Keratinocyte (primary cell): ENCODE measurements around the gene GSPT1. TPM values are rescaled to one million over a fixed set of nuclear protein-coding genes. Genes with fewer than 3 reads are reported as not detected.

Experiments
- DNase-seq: peaks from one replicate; pipeline ENCODE4 v3.0.0-alpha.2; 2011; ENCODE audit warnings: low read depth, missing footprints, low spot score
- FAIRE-seq: peaks from 2 replicates; lab custom pipeline; 2011; peaks lifted over from hg19 to GRCh38; lab: Jason Lieb, UNC
- H2AFZ ChIP-seq: 2 replicates; pipeline ENCODE4 v1.6.0; 2012; ENCODE audit warnings: low read length, control low read depth, inconsistent platforms; ENCODE audit not compliant: control insufficient read depth
- H3K27ac ChIP-seq: 2 replicates; pipeline ENCODE4 v1.5.1; 2011; ENCODE audit warnings: low read length; ENCODE audit not compliant: control insufficient read depth, insufficient read depth
- H3K27me3 ChIP-seq: 3 replicates; pipeline ENCODE4 v1.6.0; 2011; ENCODE audit warnings: low read length; ENCODE audit not compliant: control insufficient read depth, insufficient read depth; ENCODE audit errors: extremely low read depth
- H3K36me3 ChIP-seq, 2 experiments: 2 replicates in 1 of 2; 3 replicates in 1 of 2; pipeline ENCODE4 v1.5.1; 2011; ENCODE audit warnings: low read length in 2 of 2, mild to moderate bottlenecking in 1 of 2; ENCODE audit not compliant: control insufficient read depth in 2 of 2, insufficient read depth in 2 of 2; ENCODE audit errors: extremely low read depth in 1 of 2
- H3K4me1 ChIP-seq: 3 replicates; pipeline ENCODE4 v1.5.1; 2011; ENCODE audit warnings: low read length; ENCODE audit not compliant: control insufficient read depth, insufficient read depth; ENCODE audit errors: extremely low read depth
- H3K4me2 ChIP-seq: 3 replicates; pipeline ENCODE4 v1.6.0; 2011; ENCODE audit warnings: low read depth, low read length; ENCODE audit not compliant: control insufficient read depth, insufficient read depth; ENCODE audit errors: extremely low read depth
- H3K4me3 ChIP-seq, 3 experiments: fragments of 200-600 bp in 1 of 3; sonication (generic) in 1 of 3; 2 replicates in 2 of 3; 3 replicates in 1 of 3; pipeline ENCODE4 v1.5.1; 2011 to 2016; ENCODE audit warnings: low read length in 3 of 3, mild to moderate bottlenecking in 3 of 3, control low read depth in 2 of 3, inconsistent platforms in 1 of 3, low read depth in 1 of 3, mixed read lengths in 1 of 3, mixed run types in 1 of 3, moderate library complexity in 1 of 3; ENCODE audit not compliant: control insufficient read depth in 2 of 3, insufficient read depth in 2 of 3; ENCODE audit errors: extremely low read depth in 1 of 3
- H3K79me2 ChIP-seq: 2 replicates; pipeline ENCODE4 v1.6.0; 2012; ENCODE audit warnings: low read length; ENCODE audit not compliant: control insufficient read depth, insufficient read depth
- H3K9ac ChIP-seq: 3 replicates; pipeline ENCODE4 v1.6.0; 2011; ENCODE audit warnings: low read length; ENCODE audit not compliant: control insufficient read depth, insufficient read depth; ENCODE audit errors: extremely low read depth
- H3K9me1 ChIP-seq: 3 replicates; pipeline ENCODE4 v1.6.0; 2011; ENCODE audit warnings: low read length; ENCODE audit not compliant: control insufficient read depth, insufficient read depth; ENCODE audit errors: extremely low read depth
- H3K9me3 ChIP-seq: 2 replicates; pipeline ENCODE4 v1.5.1; 2012; ENCODE audit warnings: low read depth, low read length; ENCODE audit not compliant: control insufficient read depth
- H4K20me1 ChIP-seq: 3 replicates; pipeline ENCODE4 v1.6.0; 2011; ENCODE audit warnings: low read length; ENCODE audit not compliant: control insufficient read depth, insufficient read depth; ENCODE audit errors: extremely low read depth
- EZH2 ChIP-seq: IDR thresholded peaks from one replicate; pipeline ENCODE4 v1.6.1; 2012; ENCODE audit warnings: inconsistent platforms, mild to moderate bottlenecking, low read length, moderate library complexity
- dilution Hi-C: fragments of 300-500 bp; cut with MboI; formaldehyde crosslinking; loops from one replicate; pipeline ENCODE4 v1.7.0; 2020; ENCODE audit warnings: low sequenced_read_pairs; ENCODE audit not compliant: extremely low pct_ligation_motif_present
- polyA plus RNA-seq, 5 experiments: library from polyadenylated mRNA; depleted of rRNA in 3 of 5; stranded (reverse) in 3 of 5; stranded (forward) in 1 of 5; unstranded in 1 of 5; fragments of >200 nt; gene quantifications; 1 replicate in 1 of 5; 2 replicates in 3 of 5; 3 replicates in 1 of 5; pipeline versions ENCODE4 v1.2.1 to v1.2.3, GENCODE V29; 2011 to 2012; ENCODE audit warnings: missing spikeins in 2 of 5, low read depth in 1 of 5, low replicate concordance in 1 of 5
- TF ChIP-seq, protein P1 (sequence below), 3 experiments: IDR thresholded peaks in 1 of 3; conservative IDR thresholded peaks in 1 of 3; optimal IDR thresholded peaks in 1 of 3; 2 replicates in 2 of 3; 3 replicates in 1 of 3; pipeline versions ENCODE3 to v1.5.1; 2011; ENCODE audit warnings: low read length in 3 of 3, mild to moderate bottlenecking in 3 of 3, moderate library complexity in 2 of 3, control low read depth in 1 of 3, inconsistent platforms in 1 of 3; ENCODE audit not compliant: insufficient read depth in 2 of 3; ENCODE audit errors: extremely low read depth in 1 of 3

GSPT1 gene
- polyA plus RNA-seq, 1 donor (not counting 4 experiments of a cell fraction or from before 2014, with no cell fraction given) = 163 TPM

DNA sequence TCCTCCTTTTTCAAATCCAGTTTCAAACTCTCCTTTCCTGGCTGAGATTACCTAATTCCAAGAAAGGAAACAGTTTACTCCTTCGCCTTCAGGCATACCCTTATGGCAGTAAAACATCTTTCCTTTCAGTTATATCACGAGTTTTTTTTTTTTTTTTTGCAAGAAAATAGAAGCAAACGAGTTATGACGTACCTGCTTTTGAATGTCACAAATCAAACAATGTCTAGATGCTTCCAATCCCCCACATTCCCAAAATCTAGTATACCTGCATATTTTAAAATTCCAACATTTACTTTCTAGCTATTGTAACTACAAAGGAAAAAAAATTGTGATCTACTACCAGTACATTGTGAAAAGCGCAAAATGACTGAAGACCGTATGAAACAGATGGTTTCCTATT is 28.9 kb downstream of the GSPT1 start:
- no peak overlapping the region for H3K4me2 ChIP-seq
- H3K4me3 ChIP-seq = no peak overlapping the region
- no peak for TF ChIP-seq EZH2
- TF ChIP-seq, protein P1, sequence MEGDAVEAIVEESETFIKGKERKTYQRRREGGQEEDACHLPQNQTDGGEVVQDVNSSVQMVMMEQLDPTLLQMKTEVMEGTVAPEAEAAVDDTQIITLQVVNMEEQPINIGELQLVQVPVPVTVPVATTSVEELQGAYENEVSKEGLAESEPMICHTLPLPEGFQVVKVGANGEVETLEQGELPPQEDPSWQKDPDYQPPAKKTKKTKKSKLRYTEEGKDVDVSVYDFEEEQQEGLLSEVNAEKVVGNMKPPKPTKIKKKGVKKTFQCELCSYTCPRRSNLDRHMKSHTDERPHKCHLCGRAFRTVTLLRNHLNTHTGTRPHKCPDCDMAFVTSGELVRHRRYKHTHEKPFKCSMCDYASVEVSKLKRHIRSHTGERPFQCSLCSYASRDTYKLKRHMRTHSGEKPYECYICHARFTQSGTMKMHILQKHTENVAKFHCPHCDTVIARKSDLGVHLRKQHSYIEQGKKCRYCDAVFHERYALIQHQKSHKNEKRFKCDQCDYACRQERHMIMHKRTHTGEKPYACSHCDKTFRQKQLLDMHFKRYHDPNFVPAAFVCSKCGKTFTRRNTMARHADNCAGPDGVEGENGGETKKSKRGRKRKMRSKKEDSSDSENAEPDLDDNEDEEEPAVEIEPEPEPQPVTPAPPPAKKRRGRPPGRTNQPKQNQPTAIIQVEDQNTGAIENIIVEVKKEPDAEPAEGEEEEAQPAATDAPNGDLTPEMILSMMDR (optimal IDR thresholded peaks at IDR 0.05 in 1 of 3, IDR thresholded peaks at IDR 0.05 in 1 of 3, conservative IDR thresholded peaks at IDR 0.05 in 1 of 3; ENCODE audit: extremely low read depth in 1 of 3, insufficient read depth in 2 of 3, low read length in 3 of 3) = no peak
- no peaks in the 10 kb centered on the region for H3K9me3 ChIP-seq
- no peaks in the 10 kb centered on the region for H3K4me1 ChIP-seq
- peaks cover 2% of the 10 kb centered on the region for H3K79me2 ChIP-seq
- H2AFZ ChIP-seq = no peak overlapping the region
- no peak overlapping the region for H3K27ac ChIP-seq
- H3K9me1 ChIP-seq = no peaks in the 10 kb centered on the region
- no peaks in the 10 kb centered on the region for H3K27me3 ChIP-seq
- dilution Hi-C loops = no loop called here
- FAIRE-seq (no peak), DNase-seq (no peak)
- H3K9ac ChIP-seq = no peak overlapping the region
- H3K36me3 ChIP-seq = peaks cover 9 to 23% of the 10 kb centered on the region in 2 experiments
- no peaks in the 10 kb centered on the region for H4K20me1 ChIP-seq

DNA sequence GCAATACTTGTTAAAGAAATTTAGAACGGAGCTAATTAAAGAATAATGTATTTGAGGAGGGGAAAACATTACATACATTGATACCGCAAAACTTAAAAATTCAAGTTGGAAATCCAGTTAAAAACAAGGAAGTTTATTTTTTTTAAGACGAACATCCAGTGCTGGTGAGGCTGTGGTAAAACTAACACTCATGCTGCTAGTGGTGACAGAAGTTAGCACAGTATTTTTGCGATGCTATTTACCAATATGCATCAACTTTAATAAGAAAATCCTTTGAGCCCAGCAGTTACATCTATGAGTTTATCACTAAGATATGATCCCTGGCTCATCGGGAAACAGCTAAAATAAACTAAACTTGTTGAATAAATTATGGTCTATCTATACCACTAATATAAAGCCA is 31.7 kb downstream of the GSPT1 start:
- no peak for FAIRE-seq
- no peak overlapping the region for H3K4me3 ChIP-seq
- no peak overlapping the region for H3K9ac ChIP-seq
- TF ChIP-seq, protein P1 (optimal IDR thresholded peaks at IDR 0.05 in 1 of 3, IDR thresholded peaks at IDR 0.05 in 1 of 3, conservative IDR thresholded peaks at IDR 0.05 in 1 of 3; ENCODE audit: extremely low read depth in 1 of 3, insufficient read depth in 2 of 3, low read length in 3 of 3) = no peak
- TF ChIP-seq EZH2 = no peak
- no peak for DNase-seq
- H3K79me2 ChIP-seq = peaks cover 6% of the 10 kb centered on the region
- H4K20me1 ChIP-seq = no peaks in the 10 kb centered on the region
- dilution Hi-C loops = no loop called here
- no peak overlapping the region for H3K4me2 ChIP-seq
- no peak overlapping the region for H3K27ac ChIP-seq
- H2AFZ ChIP-seq = no peak overlapping the region
- peaks cover 7 to 29% of the 10 kb centered on the region in 2 experiments for H3K36me3 ChIP-seq
- no peaks in the 10 kb centered on the region for H3K9me3 ChIP-seq
- no peaks in the 10 kb centered on the region for H3K27me3 ChIP-seq
- H3K4me1 ChIP-seq = no peaks in the 10 kb centered on the region
- H3K9me1 ChIP-seq = no peaks in the 10 kb centered on the region
